ENCODE measurements around the gene KRTAP9-9.
"Not testable (repeated sequence)": the region's sequence is repeated elsewhere in the genome, so short reads cannot be mapped to it uniquely, and the experiment has no call there.

Gene KRTAP9-9

DNA sequence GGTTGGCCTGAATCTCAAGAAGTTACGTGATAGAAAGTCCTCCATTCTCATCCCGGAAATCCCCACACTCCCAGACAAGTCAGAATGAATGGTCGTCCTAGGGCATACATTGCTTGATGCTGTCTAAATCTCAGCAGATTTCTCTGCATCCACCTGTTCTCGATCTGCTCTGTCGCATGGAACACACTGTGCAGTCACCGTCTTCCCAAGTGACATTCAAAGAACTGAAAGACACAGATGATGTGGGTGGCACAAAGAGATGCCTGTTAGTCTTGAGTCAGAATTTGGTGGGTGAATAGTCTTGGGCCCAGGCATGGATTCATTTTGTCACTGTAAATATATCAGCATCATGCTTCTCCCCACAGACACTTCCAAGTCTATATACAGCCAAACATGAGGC lies 23.5 kb upstream of the KRTAP9-9 start:
- H3K4ac ChIP-seq (ENCODE audit: low read depth in 1 of 2, low read length in 2 of 2) = no peak overlapping the region
- WGBS = 86% methylated on average over 6 of the region's 6 CpGs

DNA sequence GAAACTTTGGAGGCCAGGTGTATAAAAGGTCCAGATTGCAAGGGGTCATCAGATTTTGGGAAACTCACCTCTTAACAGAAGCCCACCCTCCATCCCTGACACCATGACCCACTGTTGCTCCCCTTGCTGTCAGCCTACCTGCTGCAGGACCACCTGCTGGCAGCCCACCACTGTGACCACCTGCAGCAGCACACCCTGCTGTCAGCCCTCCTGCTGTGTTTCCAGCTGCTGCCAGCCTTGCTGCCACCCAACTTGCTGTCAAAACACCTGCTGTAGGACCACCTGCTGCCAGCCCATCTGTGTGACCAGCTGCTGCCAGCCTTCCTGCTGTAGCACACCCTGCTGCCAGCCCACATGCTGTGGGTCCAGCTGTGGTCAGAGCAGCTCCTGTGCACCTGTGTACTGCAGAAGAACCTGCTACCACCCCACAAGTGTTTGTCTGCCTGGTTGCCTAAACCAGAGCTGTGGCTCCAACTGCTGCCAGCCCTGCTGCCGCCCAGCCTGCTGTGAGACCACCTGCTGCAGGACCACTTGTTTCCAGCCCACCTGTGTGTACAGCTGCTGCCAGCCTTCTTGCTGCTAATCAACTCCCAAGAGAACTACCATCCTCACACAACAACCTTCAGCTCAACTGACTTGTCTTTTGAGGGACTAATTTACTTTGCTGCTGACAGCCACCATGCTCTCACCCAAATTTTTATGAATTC lies 22.6 kb upstream of the KRTAP9-9 start, which contains the start of gene KRTAP9-3:
KRTAP9-3 (plus strand) TSS at position 51 of the 707 bp plus-strand sequence; CDS start at position 104, 53 bp downstream.
- not testable (repeated sequence) for H2BK5ac ChIP-seq (ENCODE audit: low read depth, low read length, poor library complexity, severe bottlenecking); H3K27ac ChIP-seq (ENCODE audit: low read length, poor library complexity, severe bottlenecking); H4K8ac ChIP-seq (ENCODE audit: low read length); H3K79me1 ChIP-seq (replicated peaks; ENCODE audit: low read length, poor library complexity, severe bottlenecking); H3K9me3 ChIP-seq (ENCODE audit: control insufficient read depth, low read length); H3K4me3 ChIP-seq (ENCODE audit: insufficient read depth in 1 of 2, low read depth in 1 of 2, low read length in 2 of 2); H4K91ac ChIP-seq (ENCODE audit: low read length); H2BK120ac ChIP-seq (ENCODE audit: low read depth, low read length); H3K9ac ChIP-seq (ENCODE audit: low read length); H3K14ac ChIP-seq (ENCODE audit: low read length in 2 of 2); H2AK5ac ChIP-seq (ENCODE audit: low read length, severe bottlenecking); H3K4ac ChIP-seq (ENCODE audit: low read depth in 1 of 2, low read length in 2 of 2); H3K4me1 ChIP-seq (ENCODE audit: control insufficient read depth, insufficient read depth, low read depth, low read length); H2BK15ac ChIP-seq (ENCODE audit: low read depth, poor library complexity, severe bottlenecking); H2AFZ ChIP-seq (ENCODE audit: low read depth, low read length); H2BK12ac ChIP-seq (ENCODE audit: low read length in 2 of 2); H3K4me2 ChIP-seq (ENCODE audit: low read length, poor library complexity, severe bottlenecking); DNase-seq; H3K18ac ChIP-seq (ENCODE audit: low read depth in 1 of 2, low read length in 2 of 2); H3K36me3 ChIP-seq (ENCODE audit: control insufficient read depth in 1 of 2, insufficient read depth in 2 of 2, low read depth in 1 of 2, low read length in 2 of 2); H3K27me3 ChIP-seq (ENCODE audit: control insufficient read depth in 1 of 2, insufficient read depth in 1 of 2, low read length in 2 of 2)
- 94% methylated on average over 1 of the region's 1 CpG for WGBS
- H3K23ac ChIP-seq (ENCODE audit: low read length in 2 of 2) = peak within 1 kb of the TSS in 1 of 2 experiments; percentile 9

More for the DNA sequence above, 23.5 kb upstream of the KRTAP9-9 start:
- Histone ChIP-seq H3K4me2 (ENCODE audit: low read length, poor library complexity, severe bottlenecking) (no peak overlapping the region), H3K27me3 (ENCODE audit: control insufficient read depth in 1 of 2, insufficient read depth in 1 of 2, low read length in 2 of 2) (peaks cover 0 to 8% of the 10 kb centered on the region in 2 experiments), H3K4me1 (ENCODE audit: control insufficient read depth, insufficient read depth, low read depth, low read length) (peaks cover 4% of the 10 kb centered on the region), H4K8ac (ENCODE audit: low read length) (no peak overlapping the region), H3K36me3 (ENCODE audit: control insufficient read depth in 1 of 2, insufficient read depth in 2 of 2, low read depth in 1 of 2, low read length in 2 of 2) (no peaks in the 10 kb centered on the region), H3K18ac (ENCODE audit: low read depth in 1 of 2, low read length in 2 of 2) (no peak overlapping the region), H2AFZ (ENCODE audit: low read depth, low read length) (no peak overlapping the region), H3K27ac (ENCODE audit: low read length, poor library complexity, severe bottlenecking) (no peak overlapping the region), H4K91ac (ENCODE audit: low read length) (no peak overlapping the region), H3K14ac (ENCODE audit: low read length in 2 of 2) (no peak overlapping the region), H3K9ac (ENCODE audit: low read length) (no peak overlapping the region), H3K9me3 (ENCODE audit: control insufficient read depth, low read length) (no peaks in the 10 kb centered on the region), H3K4me3 (ENCODE audit: insufficient read depth in 1 of 2, low read depth in 1 of 2, low read length in 2 of 2) (no peak overlapping the region), H2AK5ac (ENCODE audit: low read length, severe bottlenecking) (no peak overlapping the region), H3K23ac (ENCODE audit: low read length in 2 of 2) (no peak overlapping the region), H2BK15ac (ENCODE audit: low read depth, poor library complexity, severe bottlenecking) (no peak overlapping the region), H2BK5ac (ENCODE audit: low read depth, low read length, poor library complexity, severe bottlenecking) (no peak overlapping the region), H2BK120ac (ENCODE audit: low read depth, low read length) (no peak overlapping the region), H3K79me1 (replicated peaks; ENCODE audit: low read length, poor library complexity, severe bottlenecking) (no peaks in the 10 kb centered on the region), H2BK12ac (ENCODE audit: low read length in 2 of 2) (no peak overlapping the region)
- no peak for DNase-seq

DNA sequence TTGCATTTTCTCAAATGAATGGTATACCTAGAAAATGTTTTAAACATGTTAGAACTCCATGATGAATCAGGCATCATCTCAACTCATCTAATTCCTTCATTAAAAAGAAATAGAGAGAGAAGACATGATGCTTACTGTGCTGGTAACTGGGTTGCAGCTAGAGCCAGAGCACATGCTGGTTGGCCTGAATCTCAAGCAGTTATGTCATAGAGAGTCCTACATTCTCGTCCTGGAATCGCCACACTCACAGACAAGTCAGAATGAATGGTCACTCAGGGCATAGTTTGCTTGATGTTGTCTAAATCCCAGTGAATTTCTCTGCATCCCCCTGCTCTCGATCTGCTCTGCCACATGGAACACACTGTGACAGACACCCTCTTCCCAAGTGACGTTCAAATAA lies 18.1 kb upstream of the KRTAP9-9 start:
- H2BK5ac ChIP-seq (ENCODE audit: low read depth, low read length, poor library complexity, severe bottlenecking); H4K91ac ChIP-seq (ENCODE audit: low read length); DNase-seq; H3K79me1 ChIP-seq (replicated peaks; ENCODE audit: low read length, poor library complexity, severe bottlenecking); H4K8ac ChIP-seq (ENCODE audit: low read length); H2AK5ac ChIP-seq (ENCODE audit: low read length, severe bottlenecking); H2BK15ac ChIP-seq (ENCODE audit: low read depth, poor library complexity, severe bottlenecking); H2AFZ ChIP-seq (ENCODE audit: low read depth, low read length); H3K18ac ChIP-seq (ENCODE audit: low read depth in 1 of 2, low read length in 2 of 2); H3K9me3 ChIP-seq (ENCODE audit: control insufficient read depth, low read length); H3K4me1 ChIP-seq (ENCODE audit: control insufficient read depth, insufficient read depth, low read depth, low read length); H2BK12ac ChIP-seq (ENCODE audit: low read length in 2 of 2); H3K4ac ChIP-seq (ENCODE audit: low read depth in 1 of 2, low read length in 2 of 2); H3K27ac ChIP-seq (ENCODE audit: low read length, poor library complexity, severe bottlenecking); H3K23ac ChIP-seq (ENCODE audit: low read length in 2 of 2); H3K36me3 ChIP-seq (ENCODE audit: control insufficient read depth in 1 of 2, insufficient read depth in 2 of 2, low read depth in 1 of 2, low read length in 2 of 2); H3K9ac ChIP-seq (ENCODE audit: low read length); H2BK120ac ChIP-seq (ENCODE audit: low read depth, low read length); H3K4me3 ChIP-seq (ENCODE audit: insufficient read depth in 1 of 2, low read depth in 1 of 2, low read length in 2 of 2); H3K4me2 ChIP-seq (ENCODE audit: low read length, poor library complexity, severe bottlenecking): not testable (repeated sequence)
- H3K14ac ChIP-seq (ENCODE audit: low read length in 2 of 2) = peak overlapping the region in 1 of 2 experiments; percentile 41
- peaks cover 0 to 10% of the 10 kb centered on the region in 2 experiments for H3K27me3 ChIP-seq (ENCODE audit: control insufficient read depth in 1 of 2, insufficient read depth in 1 of 2, low read length in 2 of 2)
- 70% methylated on average over 2 of the region's 4 CpGs for WGBS

DNA sequence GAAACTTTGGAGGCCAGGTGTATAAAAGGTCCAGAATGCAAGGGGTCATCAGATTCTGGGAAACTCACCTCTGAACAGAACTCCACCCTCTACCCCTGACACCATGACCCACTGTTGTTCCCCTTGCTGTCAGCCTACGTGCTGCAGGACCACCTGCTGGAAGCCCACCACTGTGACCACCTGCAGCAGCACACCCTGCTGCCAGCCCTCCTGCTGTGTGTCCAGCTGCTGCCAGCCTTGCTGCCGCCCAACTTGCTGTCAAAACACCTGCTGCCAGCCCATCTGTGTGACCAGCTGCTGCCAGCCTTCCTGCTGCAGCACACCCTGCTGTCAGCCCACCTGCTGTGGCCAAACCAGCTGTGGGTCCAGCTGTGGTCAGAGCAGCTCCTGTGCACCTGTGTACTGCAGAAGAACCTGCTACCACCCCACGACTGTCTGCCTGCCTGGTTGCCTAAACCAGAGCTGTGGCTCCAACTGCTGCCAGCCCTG lies 17.2 kb upstream of the KRTAP9-9 start, which contains the start of gene KRTAP9-8:
KRTAP9-8 (plus strand) TSS at position 51 of the 489 bp plus-strand sequence; CDS start at position 104, 53 bp downstream.
- 56% methylated on average over 2 of the region's 3 CpGs for WGBS
- H3K4me1 ChIP-seq (ENCODE audit: control insufficient read depth, insufficient read depth, low read depth, low read length) = not testable (repeated sequence)

More for the DNA sequence above, 17.2 kb upstream of the KRTAP9-9 start, which contains the start of gene KRTAP9-8:
- H3K4ac ChIP-seq (ENCODE audit: low read depth in 1 of 2, low read length in 2 of 2); H3K9ac ChIP-seq (ENCODE audit: low read length); H2BK15ac ChIP-seq (ENCODE audit: low read depth, poor library complexity, severe bottlenecking); H3K36me3 ChIP-seq (ENCODE audit: control insufficient read depth in 1 of 2, insufficient read depth in 2 of 2, low read depth in 1 of 2, low read length in 2 of 2); DNase-seq; H4K91ac ChIP-seq (ENCODE audit: low read length); H3K4me3 ChIP-seq (ENCODE audit: insufficient read depth in 1 of 2, low read depth in 1 of 2, low read length in 2 of 2); H2BK12ac ChIP-seq (ENCODE audit: low read length in 2 of 2); H3K79me1 ChIP-seq (replicated peaks; ENCODE audit: low read length, poor library complexity, severe bottlenecking); H3K9me3 ChIP-seq (ENCODE audit: control insufficient read depth, low read length); H2BK120ac ChIP-seq (ENCODE audit: low read depth, low read length); H3K18ac ChIP-seq (ENCODE audit: low read depth in 1 of 2, low read length in 2 of 2); H2BK5ac ChIP-seq (ENCODE audit: low read depth, low read length, poor library complexity, severe bottlenecking); H2AK5ac ChIP-seq (ENCODE audit: low read length, severe bottlenecking); H3K23ac ChIP-seq (ENCODE audit: low read length in 2 of 2); H3K27ac ChIP-seq (ENCODE audit: low read length, poor library complexity, severe bottlenecking); H2AFZ ChIP-seq (ENCODE audit: low read depth, low read length); H4K8ac ChIP-seq (ENCODE audit: low read length); H3K4me2 ChIP-seq (ENCODE audit: low read length, poor library complexity, severe bottlenecking): not testable (repeated sequence)
- Histone ChIP-seq H3K14ac (ENCODE audit: low read length in 2 of 2) (peak within 1 kb of the TSS in 1 of 2 experiments; percentile 41), H3K27me3 (ENCODE audit: control insufficient read depth in 1 of 2, insufficient read depth in 1 of 2, low read length in 2 of 2) (peaks cover 0 to 10% of the 10 kb centered on the region in 2 experiments)
